Activated naive CD8-positive, alpha-beta T cell treated with anti-CD3 and anti-CD28 coated beads for 36 hours (primary cell): ENCODE measurements around the gene CFAP410. TPM values are rescaled to one million over a fixed set of nuclear protein-coding genes. Genes with fewer than 3 reads are reported as not detected.
A peak's percentile ranks its signal among the peaks of the same experiment; 100 is the strongest.

ENCODE experiments used
- DNase-seq: peaks from one replicate; pipeline ENCODE4 v3.0.0; 2021
- H3K27ac Mint-ChIP-seq: one replicate; pipeline ENCODE4 v1.8.0; 2022; ENCODE audit warnings: mild to moderate bottlenecking, moderate library complexity, mixed read lengths
- H3K27me3 Mint-ChIP-seq: one replicate; pipeline ENCODE4 v1.8.0; 2022; ENCODE audit warnings: mild to moderate bottlenecking, mixed read lengths
- H3K36me3 Mint-ChIP-seq: one replicate; pipeline ENCODE4 v1.8.0; 2021; ENCODE audit warnings: mild to moderate bottlenecking, mixed read lengths
- H3K4me1 Mint-ChIP-seq: one replicate; pipeline ENCODE4 v1.8.0; 2021; ENCODE audit warnings: mixed read lengths
- H3K4me3 Mint-ChIP-seq: one replicate; pipeline ENCODE4 v1.8.0; 2022; ENCODE audit warnings: mild to moderate bottlenecking, moderate library complexity, mixed read lengths
- H3K9me3 Mint-ChIP-seq: one replicate; pipeline ENCODE4 v1.8.0; 2022; ENCODE audit warnings: mixed read lengths
- total RNA-seq, 2 experiments: library from RNA; stranded (reverse); gene quantifications; one replicate each; pipeline ENCODE4 v1.2.3, GENCODE V29; 2021

The CFAP410 gene
- total RNA-seq, 2 experiments from 2014 or later, result 14.0 to 14.8 TPM

DNA sequence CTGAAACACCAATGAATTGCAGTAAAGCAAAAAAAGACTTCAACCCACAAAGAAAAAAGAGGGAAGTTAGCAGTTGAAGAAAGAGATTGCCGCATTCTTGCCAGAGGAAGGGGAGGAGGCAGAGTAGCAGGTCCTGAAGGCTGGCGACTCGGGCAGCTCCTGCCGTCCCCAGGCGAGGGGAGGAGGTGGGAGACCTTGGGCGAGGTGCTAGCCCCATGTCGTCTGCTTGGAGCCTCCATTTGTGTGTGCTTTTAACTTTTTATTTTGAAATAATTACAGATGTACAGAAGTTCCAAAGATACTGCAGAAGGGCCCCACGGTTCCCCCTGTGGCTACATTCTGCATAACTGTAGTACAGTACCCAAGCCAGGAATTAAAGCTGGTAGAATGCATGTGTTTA, 21.0 kb upstream of the CFAP410 start:
- Mint-ChIP-seq H3K27me3 (no peaks in the 10 kb centered on the region), H3K36me3 (peaks cover 5% of the 10 kb centered on the region), H3K4me3 (no peak overlapping the region), H3K9me3 (peaks cover 7% of the 10 kb centered on the region), H3K27ac (no peak overlapping the region), H3K4me1 (peaks cover 13% of the 10 kb centered on the region)
- no peak for DNase-seq

DNA sequence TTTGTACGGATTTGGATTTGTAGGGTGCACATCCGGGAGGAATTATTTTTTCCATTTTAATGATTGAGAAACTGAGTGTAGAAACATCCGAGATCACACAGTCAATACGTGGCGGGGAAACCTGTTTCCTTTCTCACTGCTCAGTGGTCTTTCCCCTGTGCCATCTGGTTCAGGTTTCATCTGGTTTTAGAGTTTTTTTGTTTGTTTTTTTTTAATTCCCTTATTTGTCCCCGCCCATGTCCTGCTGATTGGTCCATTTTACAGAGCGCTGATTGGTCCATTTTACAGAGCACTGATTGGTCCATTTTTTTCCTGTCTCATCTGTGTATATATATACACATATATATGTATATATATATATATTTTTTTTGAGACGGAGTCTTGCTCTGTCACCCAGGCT, 20.2 kb upstream of the CFAP410 start:
- peaks cover 19% of the 10 kb centered on the region for H3K4me1 Mint-ChIP-seq
- DNase-seq, result no peak
- H3K4me3 Mint-ChIP-seq, result no peak overlapping the region
- peaks cover 7% of the 10 kb centered on the region for H3K9me3 Mint-ChIP-seq
- H3K36me3 Mint-ChIP-seq, result peaks cover 5% of the 10 kb centered on the region
- H3K27ac Mint-ChIP-seq, result no peak overlapping the region
- no peaks in the 10 kb centered on the region for H3K27me3 Mint-ChIP-seq

GRCh38 chr21:44357064-44357837, 18.1 kb upstream of the CFAP410 start:
- no peak overlapping the region for H3K27ac Mint-ChIP-seq
- peaks cover 4% of the 10 kb centered on the region for H3K36me3 Mint-ChIP-seq
- H3K4me1 Mint-ChIP-seq, result peaks cover 41% of the 10 kb centered on the region
- no peaks in the 10 kb centered on the region for H3K27me3 Mint-ChIP-seq
- H3K4me3 Mint-ChIP-seq, result no peak overlapping the region
- DNase-seq, result no peak
- no peaks in the 10 kb centered on the region for H3K9me3 Mint-ChIP-seq

DNA sequence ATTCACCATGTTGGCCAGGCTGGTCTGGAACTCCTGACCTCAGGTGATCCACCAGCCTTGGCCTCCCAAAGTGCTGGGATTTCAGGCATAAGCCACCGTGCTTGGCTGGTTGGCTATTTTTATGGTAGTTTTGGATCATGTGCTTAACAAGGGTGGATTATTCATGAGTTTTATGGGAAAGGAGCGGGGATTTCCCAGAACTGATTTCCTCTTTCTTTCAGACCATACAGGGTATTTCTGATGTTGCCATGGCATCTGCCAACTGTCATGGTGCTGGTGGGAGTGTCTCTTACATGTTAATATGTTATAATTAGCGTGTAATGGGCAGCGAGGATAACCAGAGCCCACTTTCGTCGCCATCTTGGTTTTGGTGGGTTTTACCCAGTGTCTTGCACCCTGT, 17.4 kb upstream of the CFAP410 start:
- Mint-ChIP-seq H3K27ac (no peak overlapping the region), H3K36me3 (peaks cover 4% of the 10 kb centered on the region), H3K4me1 (peaks cover 44% of the 10 kb centered on the region), H3K4me3 (no peak overlapping the region), H3K9me3 (no peaks in the 10 kb centered on the region), H3K27me3 (peaks cover 3% of the 10 kb centered on the region)
- no peak for DNase-seq

DNA sequence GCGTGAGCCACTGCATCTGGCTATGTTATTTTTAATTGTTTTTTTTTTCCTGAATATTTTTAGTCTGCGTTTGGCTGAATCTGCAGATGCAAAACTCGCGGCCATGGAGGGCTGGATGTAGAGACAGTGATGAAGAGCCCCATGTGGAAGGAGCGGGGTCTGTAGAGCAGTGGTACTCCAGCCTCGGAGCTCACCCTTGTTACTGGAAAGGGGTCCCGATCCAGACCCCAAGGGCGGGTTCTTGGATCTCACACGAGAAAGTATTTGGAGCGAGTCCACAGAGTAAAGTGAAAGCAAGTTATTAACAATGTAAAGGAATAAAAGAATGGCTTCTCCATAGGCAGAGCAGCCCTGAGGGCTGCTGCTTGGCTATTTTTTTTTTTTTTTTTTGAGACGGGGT, 17.0 kb upstream of the CFAP410 start:
- H3K36me3 Mint-ChIP-seq, result peaks cover 4% of the 10 kb centered on the region
- peaks cover 6% of the 10 kb centered on the region for H3K27me3 Mint-ChIP-seq
- H3K4me1 Mint-ChIP-seq, result peaks cover 44% of the 10 kb centered on the region
- H3K9me3 Mint-ChIP-seq, result no peaks in the 10 kb centered on the region
- DNase-seq, result no peak
- no peak overlapping the region for H3K27ac Mint-ChIP-seq
- no peak overlapping the region for H3K4me3 Mint-ChIP-seq

DNA sequence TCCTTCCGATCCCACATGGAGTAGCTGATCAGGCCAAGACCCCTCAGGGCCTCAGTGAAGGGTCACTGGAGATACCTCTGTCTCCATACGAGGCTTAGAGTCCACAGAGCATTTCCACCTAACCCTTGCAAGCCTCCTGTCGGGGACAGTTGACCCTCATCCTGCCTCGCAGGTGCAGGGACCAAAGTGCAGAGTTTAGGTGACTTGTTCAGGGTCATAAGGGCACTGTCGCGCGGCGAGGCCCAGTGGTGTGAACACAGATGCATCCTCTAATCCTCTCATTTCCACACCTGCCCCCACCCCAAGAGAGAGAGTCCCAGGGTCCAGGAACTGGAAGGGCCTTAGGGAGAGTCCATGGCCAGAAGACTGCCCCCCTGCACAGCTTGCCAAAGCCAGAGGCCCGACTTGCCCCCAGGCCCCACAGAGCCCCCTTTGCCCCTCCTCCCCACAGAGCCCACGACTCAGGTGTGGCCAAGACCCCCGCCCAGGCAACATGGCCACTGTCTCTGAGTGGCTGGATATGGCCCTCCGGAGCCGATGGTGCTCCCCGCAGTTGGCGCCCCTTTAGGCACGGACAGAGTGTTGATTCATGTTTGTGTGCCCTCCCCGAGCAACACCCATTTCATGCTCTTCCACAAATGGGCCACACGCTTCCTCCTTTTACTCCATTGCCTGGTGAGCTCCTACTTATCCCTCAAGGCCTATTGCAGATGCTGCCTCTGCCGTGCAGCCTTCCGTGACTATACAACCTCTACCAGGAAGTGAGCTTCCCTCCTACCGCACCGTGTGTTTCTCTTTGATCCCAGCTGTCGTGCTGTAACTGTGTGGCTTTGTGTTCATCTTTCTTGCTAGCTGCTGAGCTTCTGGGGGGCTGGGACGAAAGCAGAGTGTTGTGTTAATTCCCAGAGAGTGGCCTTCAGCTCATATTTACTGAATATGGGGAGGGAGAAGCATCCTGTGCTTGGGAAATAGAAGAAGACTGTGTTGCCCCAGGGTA, 15.9 kb upstream of the CFAP410 start:
- Mint-ChIP-seq H3K9me3 (no peaks in the 10 kb centered on the region), H3K36me3 (peaks cover 4% of the 10 kb centered on the region), H3K27me3 (peaks cover 9% of the 10 kb centered on the region), H3K4me1 (peaks cover 44% of the 10 kb centered on the region), H3K27ac (no peak overlapping the region), H3K4me3 (peak overlapping the region; percentile 26)
- no peak for DNase-seq

GRCh38 chr21:44354001-44354405, 14.8 kb upstream of the CFAP410 start:
- Mint-ChIP-seq H3K36me3 (peaks cover 4% of the 10 kb centered on the region), H3K27ac (peak overlapping the region; percentile 71)

DNA sequence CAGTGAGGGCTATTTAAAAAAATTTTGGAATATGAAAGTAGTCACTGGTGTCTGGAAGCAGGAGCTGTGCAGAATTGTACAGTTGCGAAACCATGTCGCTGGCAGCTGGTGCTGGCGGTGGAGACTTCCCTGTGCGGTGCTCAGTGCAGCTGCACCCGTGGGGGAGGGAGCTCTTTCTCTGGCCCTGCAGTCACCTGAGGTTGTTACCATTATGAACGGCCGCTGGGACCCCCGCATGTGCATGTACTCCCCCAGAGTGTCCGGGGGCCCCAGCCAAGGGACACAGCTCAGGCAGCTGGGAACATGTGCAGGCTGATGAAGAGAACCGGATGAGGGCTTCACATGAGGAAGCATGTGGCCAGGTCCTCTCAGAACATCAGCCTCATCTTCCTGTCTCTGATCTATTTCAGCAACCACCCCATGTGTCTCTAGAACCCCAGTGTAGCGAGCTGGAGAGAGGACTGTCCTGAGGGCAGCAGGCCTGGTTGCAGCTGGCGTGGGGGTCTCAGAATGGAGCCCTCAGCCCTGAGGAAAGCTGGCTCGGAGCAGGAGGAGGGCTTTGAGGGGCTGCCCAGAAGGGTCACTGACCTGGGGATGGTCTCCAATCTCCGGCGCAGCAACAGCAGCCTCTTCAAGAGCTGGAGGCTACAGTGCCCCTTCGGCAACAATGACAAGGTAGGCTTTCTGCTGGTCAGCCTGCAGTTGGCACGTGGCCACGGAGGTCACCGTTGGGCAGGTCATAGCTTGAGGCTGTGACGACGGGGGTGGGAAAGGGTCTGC, 14.2 kb upstream of the CFAP410 start, which contains the start of gene TRPM2:
Gene TRPM2, plus strand, starts transcription at position 431 of the 780 bp plus-strand sequence. Its CDS starts 80 bp downstream, at position 511.
- Mint-ChIP-seq H3K4me1 (peaks cover 47% of the 10 kb centered on the region), H3K36me3 (peaks cover 4% of the 10 kb centered on the region), H3K27me3 (peaks cover 20% of the 10 kb centered on the region)

More at GRCh38 chr21:44354001-44354405, 14.8 kb upstream of the CFAP410 start:
- Mint-ChIP-seq H3K4me3 (peak overlapping the region; percentile 30), H3K9me3 (no peaks in the 10 kb centered on the region), H3K4me1 (peaks cover 44% of the 10 kb centered on the region), H3K27me3 (peaks cover 15% of the 10 kb centered on the region)
- DNase-seq, result no peak

DNA sequence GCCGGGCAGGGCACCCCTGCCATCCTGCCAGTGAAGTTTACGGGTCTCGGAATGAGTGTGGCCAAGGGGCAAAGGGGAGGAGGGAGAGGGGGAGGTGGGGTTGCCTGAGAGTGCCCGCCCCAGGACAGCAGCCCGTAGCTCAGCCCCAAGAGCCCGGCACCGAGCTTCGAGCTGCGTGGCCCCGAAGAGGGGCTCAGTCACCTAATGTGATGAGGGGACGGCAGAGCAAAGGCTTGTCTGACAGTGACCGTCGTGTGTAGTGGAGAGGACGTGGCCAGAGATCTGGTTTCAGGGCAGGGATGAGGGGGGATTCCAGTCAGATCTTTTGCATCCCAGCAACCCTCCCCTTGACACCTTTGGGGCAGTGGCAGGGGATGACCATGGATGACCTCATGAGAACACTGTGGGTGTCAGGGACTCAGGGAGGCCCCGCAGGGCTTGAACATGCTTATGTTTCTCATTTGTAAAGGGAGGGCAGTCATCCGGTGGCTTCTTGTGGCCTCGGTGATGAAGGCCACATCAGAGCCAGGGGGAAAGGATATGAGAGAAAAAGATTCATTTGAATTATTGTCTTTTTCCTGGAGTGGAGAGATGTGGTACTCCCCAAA, 13.2 kb upstream of the CFAP410 start:
- Mint-ChIP-seq H3K27ac (peak overlapping the region; percentile 38), H3K4me1 (peaks cover 47% of the 10 kb centered on the region), H3K36me3 (peaks cover 4% of the 10 kb centered on the region), H3K27me3 (peaks cover 20% of the 10 kb centered on the region), H3K9me3 (no peaks in the 10 kb centered on the region), H3K4me3 (peak overlapping the region; percentile 2)
- no peak for DNase-seq

More for the DNA sequence above, 14.2 kb upstream of the CFAP410 start, which contains the start of gene TRPM2:
- Mint-ChIP-seq H3K27ac (peak within 1 kb of the TSS; percentile 71), H3K9me3 (no peaks in the 10 kb centered on the region), H3K4me3 (peak within 1 kb of the TSS; percentile 40)
- DNase-seq, result peak; percentile 30

DNA sequence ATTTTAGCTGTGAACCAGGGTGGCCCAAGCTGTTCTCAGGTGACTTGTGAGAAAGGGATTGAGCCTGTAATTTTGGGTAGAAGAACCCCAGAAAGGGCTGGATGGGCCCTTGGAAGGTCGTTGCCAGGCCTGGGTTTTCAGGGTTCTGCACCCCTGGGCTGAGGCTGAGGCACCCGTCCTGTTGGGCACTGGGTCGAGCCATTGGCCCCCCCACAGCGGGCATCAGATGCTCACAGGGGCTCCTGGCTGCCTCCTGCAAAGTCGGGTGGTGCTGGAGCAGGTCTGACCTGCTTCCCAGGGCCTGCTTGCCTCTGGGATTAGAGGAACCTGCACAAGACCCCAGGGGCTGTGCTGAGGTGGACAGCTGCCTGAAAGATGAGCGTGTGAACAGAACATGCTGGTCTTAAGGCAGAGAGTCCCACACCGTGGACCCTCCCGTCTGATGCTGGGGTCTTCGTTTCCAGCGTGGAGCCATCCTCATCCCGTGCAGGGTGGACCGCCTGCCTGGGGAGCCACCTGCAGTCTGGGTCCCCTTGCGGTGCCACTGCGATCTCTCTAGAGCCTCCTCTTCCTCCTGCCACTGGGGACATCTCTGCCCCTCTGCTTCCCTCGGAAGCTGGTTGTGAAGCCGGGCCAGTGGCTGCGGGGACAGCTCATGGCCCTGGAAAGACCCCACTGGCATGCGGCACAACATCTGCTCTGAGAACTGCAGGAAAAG, 12.5 kb upstream of the CFAP410 start:
- H3K4me1 Mint-ChIP-seq, result peaks cover 45% of the 10 kb centered on the region
- no peaks in the 10 kb centered on the region for H3K9me3 Mint-ChIP-seq
- no peak for DNase-seq
- H3K27ac Mint-ChIP-seq, result no peak overlapping the region
- H3K4me3 Mint-ChIP-seq, result no peak overlapping the region
- peaks cover 4% of the 10 kb centered on the region for H3K36me3 Mint-ChIP-seq
- H3K27me3 Mint-ChIP-seq, result peaks cover 20% of the 10 kb centered on the region

DNA sequence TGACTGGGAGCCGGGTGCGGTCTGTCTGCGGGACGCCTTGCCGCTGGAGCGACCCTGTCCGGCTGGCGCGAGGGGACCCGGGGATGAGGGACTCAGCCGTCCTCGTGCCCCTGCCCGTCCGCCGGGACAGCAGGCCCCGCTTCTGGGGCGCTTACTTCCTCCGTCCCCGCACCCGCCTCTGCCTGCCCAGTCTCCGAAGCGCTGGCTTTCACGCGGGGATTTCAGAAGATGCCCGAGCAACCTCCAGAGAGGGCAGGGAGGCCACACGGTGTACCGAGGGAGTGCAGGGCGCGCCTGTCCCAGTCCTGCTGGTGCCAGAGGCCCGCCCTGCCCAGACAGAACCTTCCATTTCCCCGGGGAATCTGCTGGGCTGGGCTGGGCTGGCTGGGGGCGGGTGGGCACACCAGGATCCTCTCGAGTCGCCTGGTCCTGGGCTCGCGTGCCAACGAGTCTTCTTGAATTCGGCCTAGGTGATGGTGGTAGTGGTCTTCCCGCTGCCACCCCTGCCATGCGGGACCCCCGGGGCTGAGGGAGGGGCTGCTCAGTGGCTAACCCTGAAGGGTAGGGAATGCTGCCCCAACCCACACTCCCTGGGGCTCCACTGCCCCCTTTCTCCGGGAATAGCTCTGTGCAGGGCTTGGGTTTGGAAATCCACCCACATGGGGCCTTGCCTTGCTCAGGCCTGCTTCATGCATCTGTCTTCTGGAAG, 11.7 kb upstream of the CFAP410 start:
- Mint-ChIP-seq H3K27ac (no peak overlapping the region), H3K36me3 (peaks cover 2% of the 10 kb centered on the region), H3K4me3 (no peak overlapping the region), H3K9me3 (no peaks in the 10 kb centered on the region), H3K27me3 (peaks cover 20% of the 10 kb centered on the region), H3K4me1 (peaks cover 39% of the 10 kb centered on the region)
- DNase-seq, result no peak

- H3K9me3 Mint-ChIP-seq, result no peaks in the 10 kb centered on the region
- H3K27me3 Mint-ChIP-seq, result peaks cover 20% of the 10 kb centered on the region
- H3K27ac Mint-ChIP-seq, result no peak overlapping the region
- no peak for DNase-seq
- H3K4me1 Mint-ChIP-seq, result peaks cover 33% of the 10 kb centered on the region
- H3K36me3 Mint-ChIP-seq, result no peaks in the 10 kb centered on the region
- no peak overlapping the region for H3K4me3 Mint-ChIP-seq
Observed at GRCh38 chr21:44349847-44350772, 10.9 kb upstream of the CFAP410 start.
